Fibroblast of the aortic adventitia (primary cell): ENCODE data around the gene ARHGAP19. TPM values are rescaled to one million over a fixed set of nuclear protein-coding genes. Genes with fewer than 3 reads are reported as not detected.

Experiments
- DNase-seq: peaks from one replicate; pipeline ENCODE4 v3.0.0-alpha.2; 2010; ENCODE audit warnings: low read depth
- H3K4me3 ChIP-seq: 2 replicates; pipeline ENCODE4 v1.5.1; 2011; ENCODE audit warnings: low read depth, mild to moderate bottlenecking, control low read depth, low read length, moderate library complexity
- CTCF ChIP-seq: IDR thresholded peaks from 2 replicates; pipeline ENCODE4 v1.5.1; 2011; ENCODE audit warnings: mild to moderate bottlenecking, low read length, control low read depth, inconsistent platforms; ENCODE audit not compliant: insufficient read depth
- total RNA-seq: library from RNA; depleted of rRNA; stranded (reverse); fragments of >200 nt; gene quantifications from 2 replicates; pipeline ENCODE4 v1.2.3, GENCODE V29; 2012; ENCODE audit warnings: low replicate concordance

Gene ARHGAP19
- total RNA-seq, 1 donor = 10.8 TPM

- peak overlapping the region; percentile 78 for H3K4me3 ChIP-seq
- DNase-seq = no peak
Observed at GRCh38 chr10:97335188-97335619, 42.8 kb upstream of the ARHGAP19 start.

GRCh38 chr10:97334370-97335175 is 42.1 kb upstream of the ARHGAP19 start, which contains the start of gene FRAT2:
Gene FRAT2 (minus strand): TSS chr10:97334729. CDS start chr10:97334572, 157 bp downstream.
- H3K4me3 ChIP-seq = peak within 1 kb of the TSS; percentile 78
- no peak for TF ChIP-seq CTCF
- DNase-seq = peak; percentile 91

More at GRCh38 chr10:97335188-97335619, 42.8 kb upstream of the ARHGAP19 start:
- TF ChIP-seq CTCF = no peak

DNA sequence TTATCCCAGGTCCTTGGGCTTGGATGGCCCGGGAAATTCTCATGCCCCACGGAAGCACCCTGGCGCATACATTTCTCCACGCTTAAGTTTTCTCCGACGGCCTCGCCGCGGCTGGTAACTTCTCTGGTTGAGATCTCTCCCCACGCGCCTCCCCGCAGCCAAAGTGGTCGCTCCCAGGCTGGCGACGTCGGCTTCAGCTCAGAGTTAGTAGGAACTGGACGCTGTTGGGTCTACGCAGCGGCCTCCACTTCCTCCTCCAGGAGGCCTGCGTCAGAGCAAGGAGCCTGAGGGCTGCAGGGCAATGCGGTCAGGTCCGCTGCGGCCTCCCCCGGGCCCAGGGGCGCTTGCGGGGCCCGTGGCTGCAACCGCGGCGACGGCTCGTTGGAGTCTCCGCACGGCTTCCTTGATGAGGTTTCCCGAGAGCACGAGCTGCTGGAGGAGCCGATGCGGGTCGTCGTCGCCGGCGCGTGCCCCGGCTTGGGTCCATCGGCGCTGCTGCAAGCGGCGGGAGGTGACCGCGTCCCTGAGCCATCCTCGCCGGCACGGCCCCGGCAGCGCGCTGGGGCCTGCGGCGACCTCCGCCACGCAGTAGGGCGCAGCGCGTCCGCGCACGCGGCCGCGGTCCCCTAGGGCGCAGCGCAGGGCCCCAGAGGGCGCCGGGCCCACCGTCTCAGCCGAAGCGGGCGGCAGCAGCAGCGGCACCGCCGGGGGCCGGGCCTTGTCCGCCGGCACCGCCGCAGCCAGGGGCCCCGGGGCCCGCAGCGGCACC is 41.3 kb upstream of the ARHGAP19 start:
- no peak for TF ChIP-seq CTCF
- peak; percentile 48 for DNase-seq
- H3K4me3 ChIP-seq = peak overlapping the region; percentile 78

- peak overlapping the region; percentile 78 for H3K4me3 ChIP-seq
- no peak for TF ChIP-seq CTCF
- peak; percentile 47 for DNase-seq
Observed at GRCh38 chr10:97333351-97333600, 40.8 kb upstream of the ARHGAP19 start.

DNA sequence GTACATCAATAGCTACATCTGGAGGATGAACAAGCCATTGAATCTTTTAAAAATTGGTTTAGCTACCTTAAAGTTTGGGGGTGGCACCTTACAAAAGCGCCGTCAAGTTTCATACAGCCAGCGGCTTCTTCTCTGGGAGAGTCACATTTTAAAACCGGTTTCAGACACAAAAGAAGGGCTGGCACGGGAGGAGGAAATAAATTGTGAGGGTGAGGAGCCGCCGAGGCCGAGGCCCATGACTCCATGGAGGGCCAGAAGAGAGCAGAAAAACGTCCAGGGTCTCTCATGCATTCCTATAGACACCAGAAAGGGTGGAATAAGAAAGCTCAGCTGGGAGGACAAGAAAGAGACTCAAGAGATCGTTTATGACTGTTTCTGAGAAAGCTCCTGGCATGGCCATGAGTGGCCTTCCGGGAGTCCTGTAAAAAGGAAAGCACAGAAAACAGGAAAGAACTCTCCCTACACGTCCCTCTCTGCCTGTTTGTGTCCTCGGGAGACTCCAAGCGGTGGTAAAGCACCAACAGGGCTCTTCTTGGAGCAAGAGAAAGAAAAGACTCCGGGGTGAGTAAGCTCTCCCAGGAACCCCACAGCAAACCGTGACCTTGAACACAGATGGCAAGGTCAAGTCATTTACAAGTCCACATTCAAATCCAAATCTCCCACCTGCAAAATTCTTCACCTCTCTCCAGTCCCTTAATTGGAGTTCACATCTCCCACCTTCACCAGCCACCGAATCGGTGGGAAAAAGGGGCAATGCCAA is 40.3 kb upstream of the ARHGAP19 start:
- peak; percentile 77 for DNase-seq
- peak; percentile 47 for TF ChIP-seq CTCF

GRCh38 chr10:97331153-97331703 is 38.8 kb upstream of the ARHGAP19 start:
- no peak overlapping the region for H3K4me3 ChIP-seq
- DNase-seq = no peak
- TF ChIP-seq CTCF = no peak

More for the DNA sequence above, 40.3 kb upstream of the ARHGAP19 start:
- H3K4me3 ChIP-seq = peak overlapping the region; percentile 78
